Effector memory CD8-positive, alpha-beta T cell (primary cell): ENCODE measurements around the gene SMIM13.
A peak's percentile ranks its signal among the peaks of the same experiment; 100 is the strongest.
"Not testable (repeated sequence)": the region's sequence is repeated elsewhere in the genome, so short reads cannot be mapped to it uniquely, and the experiment has no call there.

Experiments used
- ATAC-seq: fragments of 150-1000 bp; cut with Tn5 transposase; replicated peaks from 2 replicates; pipeline ENCODE4 v1.10.0; 2021; ENCODE audit warnings: mild to moderate bottlenecking, moderate library complexity
- DNase-seq, 3 experiments: peaks; one replicate each; pipeline ENCODE4 v3.0.0; 2021
- H3K27ac Mint-ChIP-seq, 2 donors: one replicate each; pipeline ENCODE4 v1.8.0; 2022; ENCODE audit warnings: mild to moderate bottlenecking in 2 of 2, mixed read lengths in 2 of 2, moderate library complexity in 2 of 2
- H3K27me3 Mint-ChIP-seq, 2 donors: one replicate each; pipeline ENCODE4 v1.8.0; 2022; ENCODE audit warnings: mixed read lengths in 2 of 2
- H3K36me3 Mint-ChIP-seq: one replicate; pipeline ENCODE4 v1.8.0; 2022; ENCODE audit warnings: mild to moderate bottlenecking, moderate library complexity, mixed read lengths; ENCODE audit not compliant: insufficient read depth
- H3K4me1 Mint-ChIP-seq, 2 donors: one replicate each; pipeline ENCODE4 v1.8.0; 2022; ENCODE audit warnings: low read depth in 2 of 2, mixed read lengths in 2 of 2
- H3K4me3 Mint-ChIP-seq, 2 donors: one replicate each; pipeline ENCODE4 v1.8.0; 2022; ENCODE audit warnings: mild to moderate bottlenecking in 2 of 2, mixed read lengths in 2 of 2, moderate library complexity in 2 of 2
- H3K9me3 Mint-ChIP-seq, 2 donors: one replicate each; pipeline ENCODE4 v1.8.0; 2022; ENCODE audit warnings: mixed read lengths in 2 of 2

SMIM13 gene

GRCh38 chr6:11115808-11116536 is 22.3 kb downstream of the SMIM13 start:
- ATAC-seq, H3K27ac Mint-ChIP-seq: not testable (repeated sequence)

GRCh38 chr6:11120271-11121005 is 26.8 kb downstream of the SMIM13 start:
- DNase-seq = no peak
- ATAC-seq = no peak
- Mint-ChIP-seq H3K27ac (peak overlapping the region in 1 of 2 donors; percentile 63), H3K9me3 (no peaks in the 10 kb centered on the region), H3K36me3 (peaks cover 6% of the 10 kb centered on the region), H3K4me3 (no peak overlapping the region), H3K27me3 (no peaks in the 10 kb centered on the region), H3K4me1 (peaks cover 12 to 34% of the 10 kb centered on the region in 2 donors)

More at GRCh38 chr6:11115808-11116536, 22.3 kb downstream of the SMIM13 start:
- H3K4me3 Mint-ChIP-seq, H3K9me3 Mint-ChIP-seq, H3K27me3 Mint-ChIP-seq, DNase-seq, H3K36me3 Mint-ChIP-seq: not testable (repeated sequence)
- H3K4me1 Mint-ChIP-seq = peaks cover 18 to 27% of the 10 kb centered on the region in 2 donors

GRCh38 chr6:11121851-11122250 is 28.2 kb downstream of the SMIM13 start:
- no peak for DNase-seq
- ATAC-seq = no peak
- H3K4me1 Mint-ChIP-seq = peaks cover 17 to 34% of the 10 kb centered on the region in 2 donors
- peaks cover 10% of the 10 kb centered on the region for H3K36me3 Mint-ChIP-seq
- no peak overlapping the region for H3K4me3 Mint-ChIP-seq
- no peaks in the 10 kb centered on the region for H3K9me3 Mint-ChIP-seq
- no peaks in the 10 kb centered on the region for H3K27me3 Mint-ChIP-seq
- no peak overlapping the region for H3K27ac Mint-ChIP-seq

GRCh38 chr6:11122380-11122779 is 28.7 kb downstream of the SMIM13 start:
- Mint-ChIP-seq H3K4me3 (no peak overlapping the region), H3K4me1 (peaks cover 21 to 34% of the 10 kb centered on the region in 2 donors), H3K27ac (no peak overlapping the region), H3K36me3 (peaks cover 10% of the 10 kb centered on the region), H3K27me3 (no peaks in the 10 kb centered on the region), H3K9me3 (peaks cover 0 to 1% of the 10 kb centered on the region in 2 donors)
- DNase-seq = no peak
- ATAC-seq = no peak

DNA sequence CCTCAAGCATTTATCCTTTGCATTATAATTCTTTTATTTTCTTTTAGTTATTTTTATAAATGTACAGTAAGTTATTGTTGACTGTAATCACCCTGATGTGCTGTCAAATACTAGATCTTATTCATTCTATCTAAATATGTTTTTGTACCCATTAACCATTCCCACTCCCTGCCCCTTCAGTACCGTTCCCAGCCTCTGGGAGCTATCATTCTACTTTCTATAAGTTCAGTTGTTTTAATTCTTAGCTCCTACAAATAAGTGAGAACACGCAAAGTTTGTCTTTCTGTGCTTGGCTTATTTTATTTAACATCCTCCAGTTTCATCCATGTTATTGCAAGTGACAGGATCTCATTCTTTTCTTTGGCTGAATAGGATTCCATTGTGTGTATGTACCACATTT is 30.3 kb downstream of the SMIM13 start:
- ATAC-seq (no peak), DNase-seq (no peak)
- no peaks in the 10 kb centered on the region for H3K27me3 Mint-ChIP-seq
- peaks cover 0 to 2% of the 10 kb centered on the region in 2 donors for H3K9me3 Mint-ChIP-seq
- no peak overlapping the region for H3K4me3 Mint-ChIP-seq
- H3K4me1 Mint-ChIP-seq = peaks cover 21 to 32% of the 10 kb centered on the region in 2 donors
- H3K36me3 Mint-ChIP-seq = peaks cover 6% of the 10 kb centered on the region
- no peak overlapping the region for H3K27ac Mint-ChIP-seq

GRCh38 chr6:11126876-11127275 is 33.2 kb downstream of the SMIM13 start:
- H3K36me3 Mint-ChIP-seq = peaks cover 6% of the 10 kb centered on the region
- DNase-seq (no peak), ATAC-seq (no peak)

DNA sequence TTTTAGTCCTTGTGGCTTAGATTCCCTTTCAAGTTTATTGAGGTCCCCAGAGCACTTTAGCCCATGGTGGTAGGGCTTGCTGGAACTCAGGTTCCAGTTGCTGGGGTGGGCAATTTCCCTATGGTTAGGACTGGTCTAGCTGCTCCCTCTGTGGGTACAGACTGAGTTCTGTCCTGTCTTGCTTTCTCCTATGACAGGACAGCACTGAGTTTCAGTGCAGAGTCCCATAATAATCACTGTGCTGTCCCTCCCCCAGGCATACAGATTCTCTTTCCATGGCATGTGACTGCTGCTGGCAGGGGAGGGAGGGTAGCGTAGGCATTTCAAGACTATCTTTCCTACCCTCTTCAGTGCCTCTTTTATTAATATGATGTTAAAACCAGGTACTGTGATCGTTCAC is 35.0 kb downstream of the SMIM13 start:
- no peak overlapping the region for H3K4me3 Mint-ChIP-seq
- peaks cover 6% of the 10 kb centered on the region for H3K36me3 Mint-ChIP-seq
- ATAC-seq (no peak), DNase-seq (no peak)
- peaks cover 12 to 19% of the 10 kb centered on the region in 2 donors for H3K4me1 Mint-ChIP-seq
- H3K9me3 Mint-ChIP-seq = peaks cover 0 to 2% of the 10 kb centered on the region in 2 donors
- H3K27ac Mint-ChIP-seq = no peak overlapping the region
- no peaks in the 10 kb centered on the region for H3K27me3 Mint-ChIP-seq

More at GRCh38 chr6:11126876-11127275, 33.2 kb downstream of the SMIM13 start:
- H3K27me3 Mint-ChIP-seq = no peaks in the 10 kb centered on the region
- peaks cover 0 to 2% of the 10 kb centered on the region in 2 donors for H3K9me3 Mint-ChIP-seq
- H3K4me1 Mint-ChIP-seq = peaks cover 14 to 23% of the 10 kb centered on the region in 2 donors
- H3K4me3 Mint-ChIP-seq = no peak overlapping the region
- no peak overlapping the region for H3K27ac Mint-ChIP-seq

- ATAC-seq (no peak), DNase-seq (no peak)
- Mint-ChIP-seq H3K4me1 (peaks cover 4 to 18% of the 10 kb centered on the region in 2 donors), H3K27me3 (no peaks in the 10 kb centered on the region), H3K27ac (no peak overlapping the region), H3K9me3 (peaks cover 0 to 2% of the 10 kb centered on the region in 2 donors), H3K36me3 (peaks cover 3% of the 10 kb centered on the region), H3K4me3 (no peak overlapping the region)
Observed at GRCh38 chr6:11129908-11130565, 36.4 kb downstream of the SMIM13 start.

GRCh38 chr6:11130605-11131004 is 37.0 kb downstream of the SMIM13 start:
- H3K9me3 Mint-ChIP-seq = peaks cover 0 to 2% of the 10 kb centered on the region in 2 donors
- H3K27me3 Mint-ChIP-seq = no peaks in the 10 kb centered on the region
- no peak for DNase-seq
- ATAC-seq = no peak
- H3K4me1 Mint-ChIP-seq = peaks cover 4 to 18% of the 10 kb centered on the region in 2 donors
- H3K36me3 Mint-ChIP-seq = peaks cover 3% of the 10 kb centered on the region
- no peak overlapping the region for H3K27ac Mint-ChIP-seq
- H3K4me3 Mint-ChIP-seq = no peak overlapping the region

- ATAC-seq (no peak), DNase-seq (no peak)
- Mint-ChIP-seq H3K9me3 (peaks cover 0 to under 1% of the 10 kb centered on the region in 2 donors), H3K4me3 (no peak overlapping the region), H3K4me1 (peaks cover 4 to 9% of the 10 kb centered on the region in 2 donors), H3K27ac (no peak overlapping the region), H3K36me3 (no peaks in the 10 kb centered on the region), H3K27me3 (no peaks in the 10 kb centered on the region)
Observed at GRCh38 chr6:11132194-11132888, 38.7 kb downstream of the SMIM13 start.

- no peaks in the 10 kb centered on the region for H3K27me3 Mint-ChIP-seq
- H3K4me1 Mint-ChIP-seq = peaks cover 4 to 5% of the 10 kb centered on the region in 2 donors
- no peaks in the 10 kb centered on the region for H3K9me3 Mint-ChIP-seq
- H3K36me3 Mint-ChIP-seq = no peaks in the 10 kb centered on the region
- ATAC-seq (no peak), DNase-seq (no peak)
- H3K27ac Mint-ChIP-seq = no peak overlapping the region
- no peak overlapping the region for H3K4me3 Mint-ChIP-seq
Observed at GRCh38 chr6:11133281-11133680, 39.6 kb downstream of the SMIM13 start.

GRCh38 chr6:11136809-11137208 is 43.2 kb downstream of the SMIM13 start:
- Mint-ChIP-seq H3K27ac (no peak overlapping the region), H3K4me1 (no peaks in the 10 kb centered on the region), H3K27me3 (no peaks in the 10 kb centered on the region), H3K4me3 (no peak overlapping the region), H3K36me3 (peaks cover 3% of the 10 kb centered on the region), H3K9me3 (no peaks in the 10 kb centered on the region)
- ATAC-seq = no peak
- DNase-seq = no peak
